Measurements from ENCODE around the gene P2RY6.

Gene P2RY6

DNA sequence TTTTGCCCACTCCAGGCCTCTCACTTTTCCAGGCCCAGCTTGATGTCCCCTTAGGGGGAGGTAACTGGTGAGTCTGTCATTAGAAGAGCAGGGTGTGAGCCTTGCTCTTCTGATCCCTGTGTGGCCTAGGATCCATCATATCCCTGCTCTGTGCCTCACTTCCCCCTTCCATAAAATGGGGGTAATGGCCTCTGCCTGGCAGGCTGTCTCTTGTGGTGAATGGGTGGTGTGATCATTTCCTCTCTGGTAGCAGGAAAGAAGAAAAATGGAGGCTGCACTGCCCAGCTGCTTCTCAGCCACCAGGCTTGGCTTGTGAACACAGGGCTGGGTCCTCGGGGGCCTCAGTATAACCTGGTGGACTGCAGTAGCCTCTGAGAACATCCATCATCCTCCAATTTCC, 41.5 kb downstream of the P2RY6 start:
- TF ChIP-seq ZBTB7A (IDR thresholded peaks at IDR 0.05; ENCODE audit: low read depth) (no peak), CREB1 (IDR thresholded peaks at IDR 0.05; ENCODE audit: low read depth) (no peak), CEBPB (IDR thresholded peaks at IDR 0.05) (no peak), FOXM1 (IDR thresholded peaks at IDR 0.05; ENCODE audit: borderline replicate concordance, low read depth) (no peak), EGR1 (IDR thresholded peaks at IDR 0.05) (no peak), YY1 (IDR thresholded peaks at IDR 0.05; ENCODE audit: low read depth) (no peak), TEAD4 (IDR thresholded peaks at IDR 0.05) (no peak), TAF1 (IDR thresholded peaks at IDR 0.05; ENCODE audit: low read depth) (no peak), TCF12 (IDR thresholded peaks at IDR 0.05; ENCODE audit: low read depth) (no peak), NFIC (IDR thresholded peaks at IDR 0.05) (no peak), RAD21 (IDR thresholded peaks at IDR 0.05; ENCODE audit: low read depth) (no peak), EP300 (IDR thresholded peaks at IDR 0.05; ENCODE audit: borderline replicate concordance) (no peak)
- TF ChIP-seq, protein P1, sequence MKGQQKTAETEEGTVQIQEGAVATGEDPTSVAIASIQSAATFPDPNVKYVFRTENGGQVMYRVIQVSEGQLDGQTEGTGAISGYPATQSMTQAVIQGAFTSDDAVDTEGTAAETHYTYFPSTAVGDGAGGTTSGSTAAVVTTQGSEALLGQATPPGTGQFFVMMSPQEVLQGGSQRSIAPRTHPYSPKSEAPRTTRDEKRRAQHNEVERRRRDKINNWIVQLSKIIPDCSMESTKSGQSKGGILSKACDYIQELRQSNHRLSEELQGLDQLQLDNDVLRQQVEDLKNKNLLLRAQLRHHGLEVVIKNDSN (IDR thresholded peaks at IDR 0.05): no peak
- TF ChIP-seq, protein P2, sequence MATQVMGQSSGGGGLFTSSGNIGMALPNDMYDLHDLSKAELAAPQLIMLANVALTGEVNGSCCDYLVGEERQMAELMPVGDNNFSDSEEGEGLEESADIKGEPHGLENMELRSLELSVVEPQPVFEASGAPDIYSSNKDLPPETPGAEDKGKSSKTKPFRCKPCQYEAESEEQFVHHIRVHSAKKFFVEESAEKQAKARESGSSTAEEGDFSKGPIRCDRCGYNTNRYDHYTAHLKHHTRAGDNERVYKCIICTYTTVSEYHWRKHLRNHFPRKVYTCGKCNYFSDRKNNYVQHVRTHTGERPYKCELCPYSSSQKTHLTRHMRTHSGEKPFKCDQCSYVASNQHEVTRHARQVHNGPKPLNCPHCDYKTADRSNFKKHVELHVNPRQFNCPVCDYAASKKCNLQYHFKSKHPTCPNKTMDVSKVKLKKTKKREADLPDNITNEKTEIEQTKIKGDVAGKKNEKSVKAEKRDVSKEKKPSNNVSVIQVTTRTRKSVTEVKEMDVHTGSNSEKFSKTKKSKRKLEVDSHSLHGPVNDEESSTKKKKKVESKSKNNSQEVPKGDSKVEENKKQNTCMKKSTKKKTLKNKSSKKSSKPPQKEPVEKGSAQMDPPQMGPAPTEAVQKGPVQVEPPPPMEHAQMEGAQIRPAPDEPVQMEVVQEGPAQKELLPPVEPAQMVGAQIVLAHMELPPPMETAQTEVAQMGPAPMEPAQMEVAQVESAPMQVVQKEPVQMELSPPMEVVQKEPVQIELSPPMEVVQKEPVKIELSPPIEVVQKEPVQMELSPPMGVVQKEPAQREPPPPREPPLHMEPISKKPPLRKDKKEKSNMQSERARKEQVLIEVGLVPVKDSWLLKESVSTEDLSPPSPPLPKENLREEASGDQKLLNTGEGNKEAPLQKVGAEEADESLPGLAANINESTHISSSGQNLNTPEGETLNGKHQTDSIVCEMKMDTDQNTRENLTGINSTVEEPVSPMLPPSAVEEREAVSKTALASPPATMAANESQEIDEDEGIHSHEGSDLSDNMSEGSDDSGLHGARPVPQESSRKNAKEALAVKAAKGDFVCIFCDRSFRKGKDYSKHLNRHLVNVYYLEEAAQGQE (IDR thresholded peaks at IDR 0.05; ENCODE audit: low read depth): no peak
- TF ChIP-seq, protein P3, sequence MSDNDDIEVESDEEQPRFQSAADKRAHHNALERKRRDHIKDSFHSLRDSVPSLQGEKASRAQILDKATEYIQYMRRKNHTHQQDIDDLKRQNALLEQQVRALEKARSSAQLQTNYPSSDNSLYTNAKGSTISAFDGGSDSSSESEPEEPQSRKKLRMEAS (IDR thresholded peaks at IDR 0.05): no peak

DNA sequence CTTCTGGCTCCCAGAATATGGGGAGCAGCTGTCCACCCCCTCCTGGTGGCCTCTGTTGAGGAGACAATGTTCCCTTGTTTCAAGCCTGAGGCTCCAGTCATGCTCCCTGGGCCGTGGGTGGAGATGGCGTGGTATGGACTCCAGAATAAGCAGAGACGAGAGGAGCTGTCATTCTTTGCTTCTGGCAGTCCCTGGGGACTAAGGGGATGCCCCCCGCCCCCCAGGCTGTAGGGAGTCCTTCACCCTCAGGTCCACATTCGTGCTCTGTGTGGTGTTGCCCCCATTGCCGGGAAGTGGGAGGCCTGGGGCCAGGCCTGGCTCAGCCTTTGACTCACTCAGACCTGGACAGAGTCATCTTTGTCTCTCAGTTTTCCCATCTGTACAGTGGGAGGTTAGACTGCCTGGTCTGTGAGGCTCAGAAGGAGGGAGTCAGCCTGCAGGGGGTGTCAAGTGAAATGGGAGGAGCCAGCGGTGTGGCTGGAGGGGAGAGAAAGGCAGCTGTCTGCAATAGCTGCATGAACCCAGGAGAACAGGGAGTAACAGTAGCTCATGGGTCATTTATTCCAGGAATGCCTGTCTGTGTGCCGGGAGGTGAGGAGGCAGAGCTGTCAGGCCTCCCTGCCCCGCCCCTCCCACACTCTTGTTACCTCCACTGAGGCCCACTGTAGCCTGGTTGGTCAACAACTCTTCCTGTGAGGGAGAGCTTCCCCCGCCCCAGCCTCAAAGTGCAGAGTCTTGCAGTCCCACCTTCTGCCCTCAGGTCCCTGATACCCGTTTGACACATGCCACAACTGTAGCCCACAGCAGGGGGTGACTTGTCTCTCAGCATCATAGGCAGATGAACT, 42.2 kb downstream of the P2RY6 start:
- TF ChIP-seq EP300 (IDR thresholded peaks at IDR 0.05; ENCODE audit: borderline replicate concordance): 0 out of 2 replicates have a peak, but pooled peaks have one; percentile 12
- no peak for TF ChIP-seq TCF12 (IDR thresholded peaks at IDR 0.05; ENCODE audit: low read depth)
- TF ChIP-seq TEAD4 (IDR thresholded peaks at IDR 0.05): peak; percentile 93

DNA sequence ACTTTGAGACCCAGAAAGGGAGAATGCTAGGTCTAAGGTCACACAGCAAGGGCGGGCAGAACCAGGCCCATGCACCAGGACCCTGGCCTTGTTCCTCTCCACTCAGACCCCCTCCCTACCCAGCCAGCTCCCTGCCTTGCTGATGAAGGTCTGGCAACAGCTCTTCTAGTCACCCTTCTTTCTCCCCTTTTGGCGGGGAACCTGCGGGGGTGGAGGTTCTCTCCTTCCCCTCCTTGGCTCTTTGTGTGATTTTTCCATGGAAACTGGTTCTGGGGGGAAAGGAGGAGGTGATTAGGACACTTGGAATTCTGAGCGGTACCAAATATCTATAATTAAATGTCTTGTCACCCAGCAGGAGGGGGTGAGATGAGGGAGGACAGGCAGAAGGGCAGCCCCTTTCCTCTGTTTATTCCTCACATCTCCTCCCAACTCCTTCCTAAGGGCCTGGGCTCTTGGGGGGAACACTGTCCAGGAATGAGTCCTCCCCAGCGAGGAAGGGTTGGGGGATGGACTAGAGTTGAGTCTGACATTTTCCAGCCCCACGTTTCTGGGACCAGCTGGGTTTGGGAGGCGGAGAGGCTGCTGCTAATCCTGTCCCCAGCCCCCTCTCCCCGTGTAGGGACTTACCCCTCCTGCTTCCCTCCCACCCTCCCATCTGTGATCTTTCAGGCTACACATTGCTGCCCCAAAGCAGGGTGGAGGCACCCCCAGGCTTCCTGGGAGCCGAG, 43.3 kb downstream of the P2RY6 start:
- TF ChIP-seq CEBPB (IDR thresholded peaks at IDR 0.05) (no peak), CREB1 (IDR thresholded peaks at IDR 0.05; ENCODE audit: low read depth) (no peak), ZBTB7A (IDR thresholded peaks at IDR 0.05; ENCODE audit: low read depth) (no peak), NFIC (IDR thresholded peaks at IDR 0.05) (no peak), TAF1 (IDR thresholded peaks at IDR 0.05; ENCODE audit: low read depth) (no peak), EP300 (IDR thresholded peaks at IDR 0.05; ENCODE audit: borderline replicate concordance) (no peak), FOXM1 (IDR thresholded peaks at IDR 0.05; ENCODE audit: borderline replicate concordance, low read depth) (no peak), TCF12 (IDR thresholded peaks at IDR 0.05; ENCODE audit: low read depth) (no peak), YY1 (IDR thresholded peaks at IDR 0.05; ENCODE audit: low read depth) (no peak), TEAD4 (IDR thresholded peaks at IDR 0.05) (no peak), EGR1 (IDR thresholded peaks at IDR 0.05) (no peak), RAD21 (IDR thresholded peaks at IDR 0.05; ENCODE audit: low read depth) (no peak)
- TF ChIP-seq, protein P3 (IDR thresholded peaks at IDR 0.05): no peak
- TF ChIP-seq, protein P2 (IDR thresholded peaks at IDR 0.05; ENCODE audit: low read depth): no peak
- TF ChIP-seq, protein P1 (IDR thresholded peaks at IDR 0.05): no peak

DNA sequence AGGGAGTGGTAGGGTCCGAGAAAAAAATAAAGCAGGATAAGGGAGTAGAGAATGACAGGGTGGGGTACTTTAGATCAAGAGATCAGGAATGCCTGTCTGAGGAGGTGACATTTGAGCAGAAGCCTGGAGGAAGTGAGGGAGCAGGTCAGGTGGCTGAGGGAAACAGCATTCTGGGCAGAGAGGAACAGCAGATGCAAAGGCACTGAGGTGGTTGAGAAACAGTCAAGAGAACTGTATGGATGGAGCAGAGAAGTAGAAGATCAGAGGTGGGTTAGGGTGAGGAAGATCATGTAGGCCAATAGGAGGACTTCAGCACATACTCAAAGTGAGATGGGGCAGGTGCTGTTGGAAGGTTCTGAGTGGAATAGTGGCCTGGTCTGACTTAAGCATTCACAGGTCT, 44.3 kb downstream of the P2RY6 start:
- TF ChIP-seq TEAD4 (IDR thresholded peaks at IDR 0.05) (no peak), TCF12 (IDR thresholded peaks at IDR 0.05; ENCODE audit: low read depth) (no peak), FOXM1 (IDR thresholded peaks at IDR 0.05; ENCODE audit: borderline replicate concordance, low read depth) (no peak), ZBTB7A (IDR thresholded peaks at IDR 0.05; ENCODE audit: low read depth) (no peak), RAD21 (IDR thresholded peaks at IDR 0.05; ENCODE audit: low read depth) (no peak), YY1 (IDR thresholded peaks at IDR 0.05; ENCODE audit: low read depth) (no peak), NFIC (IDR thresholded peaks at IDR 0.05) (no peak), TAF1 (IDR thresholded peaks at IDR 0.05; ENCODE audit: low read depth) (no peak), CEBPB (IDR thresholded peaks at IDR 0.05) (no peak), EP300 (IDR thresholded peaks at IDR 0.05; ENCODE audit: borderline replicate concordance) (no peak), CREB1 (IDR thresholded peaks at IDR 0.05; ENCODE audit: low read depth) (no peak), EGR1 (IDR thresholded peaks at IDR 0.05) (no peak)
- TF ChIP-seq, protein P1 (IDR thresholded peaks at IDR 0.05): no peak
- TF ChIP-seq, protein P2 (IDR thresholded peaks at IDR 0.05; ENCODE audit: low read depth): no peak
- TF ChIP-seq, protein P3 (IDR thresholded peaks at IDR 0.05): no peak

All from Ishikawa (cell line).